ENCODE data around the gene AGO4.

The AGO4 gene

GRCh38 chr1:35882586-35882944 lies 74.7 kb downstream of the AGO4 start:
- no peak for DNase-seq (ENCODE audit: low read depth)
- peak overlapping the region; percentile 27 for H3K4me3 ChIP-seq (replicated peaks; ENCODE audit: low read depth, low read length)
- TF ChIP-seq, protein P1, sequence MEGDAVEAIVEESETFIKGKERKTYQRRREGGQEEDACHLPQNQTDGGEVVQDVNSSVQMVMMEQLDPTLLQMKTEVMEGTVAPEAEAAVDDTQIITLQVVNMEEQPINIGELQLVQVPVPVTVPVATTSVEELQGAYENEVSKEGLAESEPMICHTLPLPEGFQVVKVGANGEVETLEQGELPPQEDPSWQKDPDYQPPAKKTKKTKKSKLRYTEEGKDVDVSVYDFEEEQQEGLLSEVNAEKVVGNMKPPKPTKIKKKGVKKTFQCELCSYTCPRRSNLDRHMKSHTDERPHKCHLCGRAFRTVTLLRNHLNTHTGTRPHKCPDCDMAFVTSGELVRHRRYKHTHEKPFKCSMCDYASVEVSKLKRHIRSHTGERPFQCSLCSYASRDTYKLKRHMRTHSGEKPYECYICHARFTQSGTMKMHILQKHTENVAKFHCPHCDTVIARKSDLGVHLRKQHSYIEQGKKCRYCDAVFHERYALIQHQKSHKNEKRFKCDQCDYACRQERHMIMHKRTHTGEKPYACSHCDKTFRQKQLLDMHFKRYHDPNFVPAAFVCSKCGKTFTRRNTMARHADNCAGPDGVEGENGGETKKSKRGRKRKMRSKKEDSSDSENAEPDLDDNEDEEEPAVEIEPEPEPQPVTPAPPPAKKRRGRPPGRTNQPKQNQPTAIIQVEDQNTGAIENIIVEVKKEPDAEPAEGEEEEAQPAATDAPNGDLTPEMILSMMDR (IDR thresholded peaks at IDR 0.05; ENCODE audit: low read length, missing control alignments): no peak

- H3K4me3 ChIP-seq (replicated peaks; ENCODE audit: low read depth, low read length): peak within 1 kb of the TSS; percentile 100
- DNase-seq (ENCODE audit: low read depth): peak; percentile 93
- TF ChIP-seq, protein P1 (IDR thresholded peaks at IDR 0.05; ENCODE audit: low read length, missing control alignments): peak; percentile 69
Measured at GRCh38 chr1:35882945-35883634, 75.3 kb downstream of the AGO4 start, which contains the start of gene AGO1. AGO1 (plus strand) TSS chr1:35883209; CDS start chr1:35883422, 213 bp downstream.

DNA sequence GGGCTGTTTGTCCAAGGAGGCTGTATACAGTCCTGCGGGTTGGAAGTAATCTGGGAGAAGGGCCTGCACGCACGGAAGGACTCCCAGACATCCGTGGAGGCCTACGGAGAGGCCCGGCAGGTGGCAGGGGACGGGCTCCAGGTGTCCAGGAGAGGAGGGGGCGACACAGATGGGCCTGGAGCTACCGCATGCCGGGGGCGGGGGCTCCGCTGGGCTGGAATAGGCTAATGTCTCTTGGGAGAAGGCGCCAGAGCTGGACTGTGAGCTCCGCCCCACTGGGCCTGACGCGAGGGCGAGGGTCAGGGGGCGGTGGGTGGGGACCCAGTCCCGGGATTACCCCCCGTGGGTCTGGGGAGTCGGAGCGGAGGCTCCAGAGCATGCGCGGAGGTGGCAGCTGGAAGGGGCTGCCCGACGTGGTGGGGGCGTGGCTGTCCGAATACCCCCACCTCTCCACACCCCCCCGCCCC lies 75.9 kb downstream of the AGO4 start:
- H3K4me3 ChIP-seq (replicated peaks; ENCODE audit: low read depth, low read length): peak overlapping the region; percentile 100
- no peak for DNase-seq (ENCODE audit: low read depth)
- TF ChIP-seq, protein P1 (IDR thresholded peaks at IDR 0.05; ENCODE audit: low read length, missing control alignments): no peak

DNA sequence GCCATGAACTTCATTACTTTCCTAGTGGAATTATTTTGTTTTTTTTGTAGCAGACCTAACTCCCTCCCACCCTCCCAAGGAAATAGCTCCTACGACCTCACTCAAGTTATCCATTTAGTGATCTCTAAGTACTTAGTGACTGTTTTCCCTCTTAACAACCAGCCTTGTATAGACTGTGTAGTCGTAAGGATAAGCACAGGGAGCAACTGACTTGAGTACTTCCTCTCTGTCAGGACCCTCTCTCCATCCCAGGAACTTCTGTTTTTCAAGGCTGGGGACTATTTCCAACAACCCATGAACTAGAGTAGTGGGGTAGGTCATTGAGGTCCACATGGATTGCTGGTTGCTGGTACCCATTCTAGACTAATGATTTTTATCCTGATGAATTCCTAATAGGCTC lies 77.1 kb downstream of the AGO4 start:
- TF ChIP-seq, protein P1 (IDR thresholded peaks at IDR 0.05; ENCODE audit: low read length, missing control alignments): no peak
- DNase-seq (ENCODE audit: low read depth): no peak
- H3K4me3 ChIP-seq (replicated peaks; ENCODE audit: low read depth, low read length): no peak overlapping the region

- TF ChIP-seq, protein P1 (IDR thresholded peaks at IDR 0.05; ENCODE audit: low read length, missing control alignments): no peak
- H3K4me3 ChIP-seq (replicated peaks; ENCODE audit: low read depth, low read length): no peak overlapping the region
- DNase-seq (ENCODE audit: low read depth): no peak
Measured at GRCh38 chr1:35885961-35886558, 78.2 kb downstream of the AGO4 start.

- DNase-seq (ENCODE audit: low read depth): no peak
- TF ChIP-seq, protein P1 (IDR thresholded peaks at IDR 0.05; ENCODE audit: low read length, missing control alignments): no peak
Measured at GRCh38 chr1:35886577-35887431, 79.0 kb downstream of the AGO4 start.

More at GRCh38 chr1:35886577-35887431, 79.0 kb downstream of the AGO4 start:
- H3K4me3 ChIP-seq (replicated peaks; ENCODE audit: low read depth, low read length): no peak overlapping the region

Data from fibroblast of pulmonary artery (primary cell).